OCI-LY7 (cell line): Measurements from ENCODE around the gene RANBP9. TPM values are rescaled to one million over a fixed set of nuclear protein-coding genes. Genes with fewer than 3 reads are reported as not detected.

Experiments used
- BruUV-seq: library from RNA; stranded (reverse); fragments of 400-500 nt; replicated peaks from 2 replicates; lab custom pipeline; 2021; lab: Mats Ljungman, UMichigan
- CTCF ChIA-PET: fragments of 300-600 bp; sonication (Branson Sonifier 250); formaldehyde crosslinking; loops from one replicate; lab custom pipeline; 2022; ENCODE audit warnings: antibody characterized with exemption; ENCODE audit not compliant: unreplicated experiment; lab: Charles Lee
- POLR2A ChIA-PET: fragments of 300-600 bp; sonication (Branson Sonifier 250); formaldehyde crosslinking; loops from one replicate; lab custom pipeline; 2022; ENCODE audit warnings: antibody characterized with exemption; lab: Charles Lee
- DNase-seq: peaks from one replicate; pipeline ENCODE4 v3.0.0-alpha.2; 2015; ENCODE audit warnings: low spot score
- H2AFZ ChIP-seq: fragments of 200-600 bp; sonication (generic), shearing (Covaris generic); 2 replicates; pipeline ENCODE4 v1.6.1; 2014; ENCODE audit warnings: mild to moderate bottlenecking, antibody characterized with exemption, low read length, moderate library complexity
- H3K27ac ChIP-seq: fragments of 200-600 bp; sonication (generic); 2 replicates; pipeline ENCODE4 v1.5.1; 2014; ENCODE audit warnings: mixed run types, low read depth, mild to moderate bottlenecking, moderate library complexity, low read length, inconsistent platforms; ENCODE audit not compliant: poor library complexity, severe bottlenecking
- H3K36me3 ChIP-seq: fragments of 200-600 bp; sonication (generic); 2 replicates; pipeline ENCODE4 v1.6.1; 2014; ENCODE audit warnings: mild to moderate bottlenecking, antibody characterized with exemption, low read length, moderate library complexity, mixed read lengths; ENCODE audit not compliant: insufficient read depth
- H3K4me1 ChIP-seq: fragments of 200-600 bp; sonication (generic); 2 replicates; pipeline ENCODE4 v1.5.1; 2014; ENCODE audit warnings: mild to moderate bottlenecking, low read length; ENCODE audit not compliant: insufficient read depth, poor library complexity, severe bottlenecking
- H3K4me2 ChIP-seq: fragments of 200-600 bp; sonication (generic); 2 replicates; pipeline ENCODE4 v1.6.1; 2014; ENCODE audit warnings: mild to moderate bottlenecking, low read length
- H3K4me3 ChIP-seq: fragments of 200-600 bp; sonication (generic); 2 replicates; pipeline ENCODE4 v1.5.1; 2014; ENCODE audit warnings: mild to moderate bottlenecking, low read depth, low read length; ENCODE audit not compliant: poor library complexity, severe bottlenecking
- H3K79me2 ChIP-seq: fragments of 200-600 bp; sonication (generic); 2 replicates; pipeline ENCODE4 v1.6.1; 2016; ENCODE audit warnings: low read depth, mild to moderate bottlenecking, low read length, moderate library complexity, mixed read lengths; ENCODE audit not compliant: insufficient read depth
- H3K9me2 ChIP-seq: fragments of 200-600 bp; sonication (generic); 2 replicates; pipeline ENCODE4 v1.6.1; 2016; ENCODE audit warnings: mild to moderate bottlenecking, low read length, mixed read lengths; ENCODE audit not compliant: insufficient read depth
- H3K9me3 ChIP-seq: fragments of 200-600 bp; sonication (generic); 2 replicates; pipeline ENCODE4 v1.6.1; 2014; ENCODE audit warnings: mild to moderate bottlenecking, mixed run types, low read length, mixed read lengths
- H4K20me1 ChIP-seq: fragments of 200-600 bp; sonication (generic); 2 replicates; pipeline ENCODE4 v1.6.1; 2014; ENCODE audit warnings: mild to moderate bottlenecking, antibody characterized with exemption, low read length, moderate library complexity, mixed read lengths; ENCODE audit not compliant: insufficient read depth
- CTCF ChIP-seq: fragments of 200-600 bp; sonication (generic); conservative IDR thresholded peaks from 2 replicates; pipeline ENCODE4 v1.5.1; 2014; ENCODE audit warnings: mild to moderate bottlenecking, antibody characterized with exemption, low read length, moderate library complexity, mixed read lengths
- EZH2phosphoT487 ChIP-seq: fragments of 200-600 bp; sonication (generic); IDR thresholded peaks from 2 replicates; pipeline ENCODE4 v1.6.1; 2018; ENCODE audit warnings: low read depth, borderline replicate concordance, mild to moderate bottlenecking, mixed run types, antibody characterized with exemption, low read length, moderate library complexity, mixed read lengths
- intact Hi-C: fragments of 100-400 bp; cut with micrococcal nuclease; formaldehyde crosslinking; loops from one replicate; pipeline ENCODE4 v1.10.0; 2022; ENCODE audit not compliant: unreplicated experiment
- total RNA-seq, 2 experiments: library from RNA; depleted of rRNA in 1 of 2; stranded (reverse); fragments of >200 nt in 1 of 2; shearing (Covaris generic) in 1 of 2; gene quantifications; 2 replicates each; pipeline ENCODE4 v1.2.3, GENCODE V29; 2014 to 2022

Gene RANBP9
- total RNA-seq, 2 experiments from 2014 or later: 20.5 to 35.0 TPM

- H3K9me3 ChIP-seq: no peaks in the 10 kb centered on the region
- no peak for DNase-seq
- no peak overlapping the region for H3K4me2 ChIP-seq
- no peak overlapping the region for H3K27ac ChIP-seq
- H4K20me1 ChIP-seq: no peaks in the 10 kb centered on the region
- intact Hi-C loops: no loop called here
- no peaks in the 10 kb centered on the region for H3K79me2 ChIP-seq
- TF ChIP-seq CTCF: no peak
- no peak for TF ChIP-seq EZH2phosphoT487
- no peak overlapping the region for H2AFZ ChIP-seq
- ChIA-PET POLR2A (no interaction called here), CTCF (no interaction called here)
- no peaks in the 10 kb centered on the region for H3K36me3 ChIP-seq
- no peaks in the 10 kb centered on the region for H3K4me1 ChIP-seq
- H3K9me2 ChIP-seq: no peaks in the 10 kb centered on the region
- no peak overlapping the region for H3K4me3 ChIP-seq
- BruUV-seq: no TSS peak
Measured at GRCh38 chr6:13729891-13730290, 18.3 kb upstream of the RANBP9 start.

DNA sequence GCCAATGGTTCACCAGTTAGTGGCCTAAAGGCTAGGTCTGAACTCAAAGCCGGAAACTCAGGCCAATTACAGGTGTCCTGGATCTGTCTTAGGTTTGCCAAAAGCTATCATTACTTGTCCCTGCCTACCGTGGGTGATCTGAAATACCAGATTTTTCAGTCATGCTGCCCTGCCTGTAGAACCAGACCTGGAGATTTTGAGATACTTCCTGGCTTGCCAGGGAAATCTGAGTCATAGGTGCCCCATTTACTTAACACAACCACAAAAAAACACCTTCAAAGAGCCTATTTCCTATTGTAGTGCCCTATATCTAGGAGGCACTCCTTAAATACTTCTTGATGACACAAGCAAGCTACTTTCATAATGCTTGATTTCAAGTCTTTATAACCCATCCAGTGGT lies 13.9 kb upstream of the RANBP9 start:
- POLR2A ChIA-PET: interaction anchor here (0.6 kb wide), 1 partner anchor 31 kb away, joined by 3 read pairs; no protein-coding TSS in a partner anchor

More for the DNA sequence above, 13.9 kb upstream of the RANBP9 start:
- Histone ChIP-seq H3K4me1 (no peaks in the 10 kb centered on the region), H3K9me2 (no peaks in the 10 kb centered on the region), H3K36me3 (no peaks in the 10 kb centered on the region), H2AFZ (no peak overlapping the region), H4K20me1 (no peaks in the 10 kb centered on the region), H3K79me2 (no peaks in the 10 kb centered on the region), H3K27ac (no peak overlapping the region), H3K4me3 (no peak overlapping the region), H3K9me3 (no peaks in the 10 kb centered on the region), H3K4me2 (no peak overlapping the region)
- no peak for DNase-seq
- CTCF ChIA-PET: no interaction called here
- no peak for TF ChIP-seq EZH2phosphoT487
- TF ChIP-seq CTCF: no peak
- intact Hi-C loops: no loop called here
- BruUV-seq: no TSS peak
